HEK293 (cell line): Measurements from ENCODE around the gene NAT10.
"Not testable (repeated sequence)": the region's sequence is repeated elsewhere in the genome, so short reads cannot be mapped to it uniquely, and the experiment has no call there.

Experiments
- CTCF ChIA-PET: fragments of 350-600 bp; formaldehyde crosslinking; extraction: SDS; loops from one replicate; lab custom pipeline; 2021; ENCODE audit warnings: antibody characterized with exemption; lab: Yijun Ruan, JAX
- POLR2A ChIA-PET: fragments of 300-600 bp; formaldehyde crosslinking; extraction: SDS; loops from one replicate; lab custom pipeline; 2020; ENCODE audit warnings: antibody characterized with exemption, inconsistent platforms; lab: Yijun Ruan, JAX
- H3K27ac ChIP-seq: fragments of 200-500 bp; sonication (Bioruptor generic); 2 replicates; pipeline ENCODE4 v1.5.1; 2014; ENCODE audit warnings: low read depth, low read length, control low read depth, inconsistent platforms; ENCODE audit errors: extremely low read depth
- H3K36me3 ChIP-seq, 2 experiments: fragments of 200-500 bp in 1 of 2; sonication (Bioruptor generic) in 1 of 2; 1 replicate in 1 of 2; 2 replicates in 1 of 2; pipeline ENCODE4 v1.5.1; 2014 to 2017; ENCODE audit warnings: inconsistent platforms in 2 of 2, low read length in 2 of 2; ENCODE audit not compliant: control insufficient read depth in 2 of 2, insufficient read depth in 1 of 2
- H3K4me1 ChIP-seq: fragments of 200-500 bp; sonication (Bioruptor generic); 2 replicates; pipeline ENCODE4 v1.5.1; 2014; ENCODE audit warnings: mild to moderate bottlenecking, low read length, inconsistent platforms; ENCODE audit not compliant: control insufficient read depth, insufficient read depth
- H3K4me3 ChIP-seq: 2 replicates; pipeline ENCODE4 v1.5.1; 2011; ENCODE audit warnings: low read depth, mild to moderate bottlenecking, control low read depth, low read length, moderate library complexity
- H3K9me3 ChIP-seq: fragments of 200-500 bp; sonication (Bioruptor generic); 2 replicates; pipeline ENCODE4 v1.5.1; 2014; ENCODE audit warnings: low read depth, low read length, inconsistent platforms; ENCODE audit not compliant: control insufficient read depth, insufficient read depth
- ATF2 ChIP-seq: fragments of 450-650 bp; formaldehyde crosslinking; IDR thresholded peaks from 2 replicates; pipeline ENCODE4 v1.5.1; 2016; ENCODE audit warnings: missing biosample characterization, missing genetic modification characterization, low read depth
- EGR2 ChIP-seq: fragments of 450-650 bp; formaldehyde crosslinking; IDR thresholded peaks from 2 replicates; pipeline ENCODE4 v1.5.1; 2016; ENCODE audit warnings: low read depth, missing biosample characterization, missing genetic modification characterization
- GLI2 ChIP-seq: fragments of 450-650 bp; formaldehyde crosslinking; IDR thresholded peaks from 2 replicates; pipeline ENCODE4; 2017; ENCODE audit warnings: missing biosample characterization, missing genetic modification characterization, low read depth, borderline replicate concordance
- HOXC10 ChIP-seq: sonication (generic); formaldehyde crosslinking; IDR thresholded peaks from 2 replicates; pipeline ENCODE4 v1.8.1; 2023; ENCODE audit warnings: mild to moderate bottlenecking, missing genetic modification reagents
- REPIN1 ChIP-seq: fragments of 450-650 bp; formaldehyde crosslinking; IDR thresholded peaks from 2 replicates; pipeline ENCODE4 v1.5.1; 2017; ENCODE audit warnings: missing biosample characterization, missing genetic modification characterization, low read depth
- ZBTB7A ChIP-seq: fragments of 450-650 bp; formaldehyde crosslinking; IDR thresholded peaks from 2 replicates; pipeline ENCODE4 v1.5.1; 2016; ENCODE audit warnings: low read depth, missing biosample characterization, missing genetic modification characterization
- ZFHX2 ChIP-seq: fragments of 450-650 bp; formaldehyde crosslinking; conservative IDR thresholded peaks from 2 replicates; pipeline ENCODE4 v1.5.1; 2016; ENCODE audit warnings: missing biosample characterization, missing genetic modification characterization
- ZNF23 ChIP-seq: fragments of 450-650 bp; formaldehyde crosslinking; IDR thresholded peaks from 2 replicates; pipeline ENCODE4 v1.5.1; 2016; ENCODE audit warnings: missing biosample characterization, missing genetic modification characterization, borderline replicate concordance
- ZNF488 ChIP-seq: fragments of 450-650 bp; formaldehyde crosslinking; IDR thresholded peaks from 2 replicates; pipeline ENCODE4 v1.5.1; 2016; ENCODE audit warnings: missing biosample characterization, missing genetic modification characterization
- ZNF529 ChIP-seq: fragments of 450-650 bp; formaldehyde crosslinking; IDR thresholded peaks from 2 replicates; pipeline ENCODE4 v1.5.1; 2017; ENCODE audit warnings: missing genetic modification characterization, missing biosample characterization; ENCODE audit not compliant: insufficient replicate concordance
- TF ChIP-seq, protein P1 (sequence below): fragments of 450-650 bp; formaldehyde crosslinking; IDR thresholded peaks from 2 replicates; pipeline ENCODE4 v1.5.1; 2016; ENCODE audit warnings: missing biosample characterization, missing genetic modification characterization
- TF ChIP-seq, protein P2 (sequence below): fragments of 450-650 bp; formaldehyde crosslinking; IDR thresholded peaks from 2 replicates; pipeline ENCODE4 v1.5.1; 2016; ENCODE audit warnings: missing biosample characterization, missing genetic modification characterization

Gene NAT10

GRCh38 chr11:34179026-34179675 lies 73.7 kb downstream of the NAT10 start:
- ChIA-PET POLR2A (interaction anchor here (2.3 kb wide), 1 partner anchor 179 kb away, joined by 8 read pairs; the partner anchor contains the start of gene ABTB2), CTCF (interaction anchor here (0.6 to 1.8 kb wide), 4 partner anchors 26 to 314 kb away, joined by 3 to 8 read pairs (median 4); partner anchors contain the start of gene ABTB2)
- TF ChIP-seq, protein P1, sequence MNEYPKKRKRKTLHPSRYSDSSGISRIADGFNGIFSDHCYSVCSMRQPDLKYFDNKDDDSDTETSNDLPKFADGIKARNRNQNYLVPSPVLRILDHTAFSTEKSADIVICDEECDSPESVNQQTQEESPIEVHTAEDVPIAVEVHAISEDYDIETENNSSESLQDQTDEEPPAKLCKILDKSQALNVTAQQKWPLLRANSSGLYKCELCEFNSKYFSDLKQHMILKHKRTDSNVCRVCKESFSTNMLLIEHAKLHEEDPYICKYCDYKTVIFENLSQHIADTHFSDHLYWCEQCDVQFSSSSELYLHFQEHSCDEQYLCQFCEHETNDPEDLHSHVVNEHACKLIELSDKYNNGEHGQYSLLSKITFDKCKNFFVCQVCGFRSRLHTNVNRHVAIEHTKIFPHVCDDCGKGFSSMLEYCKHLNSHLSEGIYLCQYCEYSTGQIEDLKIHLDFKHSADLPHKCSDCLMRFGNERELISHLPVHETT = no peak
- TF ChIP-seq ATF2 = peak; percentile 74
- Histone ChIP-seq H3K4me1 (no peaks in the 10 kb centered on the region), H3K4me3 (no peak overlapping the region), H3K27ac (no peak overlapping the region), H3K36me3 (no peaks in the 10 kb centered on the region), H3K9me3 (no peaks in the 10 kb centered on the region)

DNA sequence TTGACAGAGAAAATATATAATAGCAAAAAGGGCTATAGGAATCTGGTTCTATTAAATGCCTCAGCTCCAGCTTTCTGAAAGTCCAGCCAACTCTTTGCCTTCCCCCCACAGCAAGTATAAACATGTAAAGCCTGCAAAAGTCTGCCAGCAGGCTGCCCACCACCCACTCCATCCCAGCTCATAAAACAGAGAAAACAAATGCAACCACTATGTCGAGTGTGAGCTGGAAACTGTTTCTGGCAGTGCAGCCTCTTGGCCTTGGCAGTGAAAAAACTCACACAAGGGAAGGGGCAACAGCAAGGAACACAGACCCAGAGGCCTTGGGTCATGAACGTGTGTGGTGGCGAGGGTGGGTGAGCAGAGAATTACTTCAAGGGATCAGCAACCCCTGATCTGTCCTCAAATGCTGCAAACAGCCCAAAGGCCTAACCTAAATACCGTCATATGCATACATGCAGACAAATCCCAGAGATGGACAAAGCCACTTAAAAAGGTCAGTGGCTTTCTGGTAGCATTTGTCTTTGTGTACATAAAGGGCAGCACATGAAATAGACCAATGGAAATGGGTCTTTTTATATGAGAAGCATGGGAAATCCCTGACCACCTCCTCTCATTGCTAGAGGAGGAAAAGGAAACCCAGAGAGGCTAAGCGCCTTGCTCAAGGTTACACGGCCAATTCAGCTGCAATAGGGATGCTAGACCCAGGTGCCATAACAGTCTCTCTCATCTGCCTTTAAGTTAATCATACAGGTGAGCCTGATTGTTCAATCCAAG lies 74.8 kb downstream of the NAT10 start:
- H3K4me3 ChIP-seq = no peak overlapping the region
- no peaks in the 10 kb centered on the region for H3K36me3 ChIP-seq
- H3K27ac ChIP-seq = no peak overlapping the region
- no peaks in the 10 kb centered on the region for H3K4me1 ChIP-seq
- ChIA-PET CTCF (interaction anchor here (0.6 to 1.8 kb wide), 4 partner anchors 138 to 357 kb away, joined by 3 to 8 read pairs (median 3); no protein-coding TSS in a partner anchor), POLR2A (interaction anchor here (1.2 kb wide), 1 partner anchor 177 kb away, joined by 4 read pairs; the partner anchor contains the start of gene ABTB2)
- TF ChIP-seq EGR2 (tag by site-specific recombination) = peak; percentile 54; the same call in 1 of the 2 replicates
- peak; percentile 65; the same call in 1 of the 2 replicates for TF ChIP-seq ZFHX2 (tag by site-specific recombination)
- TF ChIP-seq HOXC10 = no peak
- H3K9me3 ChIP-seq = no peaks in the 10 kb centered on the region

- H3K9me3 ChIP-seq, H3K27ac ChIP-seq, H3K4me1 ChIP-seq, H3K36me3 ChIP-seq, H3K4me3 ChIP-seq: not testable (repeated sequence)
- CTCF ChIA-PET = interaction anchor here (0.6 kb wide), 1 partner anchor 137 kb away, joined by 3 read pairs; no protein-coding TSS in a partner anchor
- POLR2A ChIA-PET = interaction anchor here (1.2 kb wide), 1 partner anchor 177 kb away, joined by 4 read pairs; the partner anchor contains the start of gene ABTB2
Measured at GRCh38 chr11:34180814-34181165, 75.4 kb downstream of the NAT10 start.

- TF ChIP-seq ATF2 = no peak
- no peak for TF ChIP-seq ZBTB7A
- TF ChIP-seq GLI2 (tag by site-specific recombination) = no peak
- TF ChIP-seq, protein P1 = no peak
- TF ChIP-seq ZNF23 (tag by site-specific recombination) = no peak
- no peak for TF ChIP-seq REPIN1 (tag by site-specific recombination)
- TF ChIP-seq ZNF529 (tag by site-specific recombination) = no peak
- TF ChIP-seq ZNF488 (tag by site-specific recombination) = no peak
- TF ChIP-seq, protein P2, sequence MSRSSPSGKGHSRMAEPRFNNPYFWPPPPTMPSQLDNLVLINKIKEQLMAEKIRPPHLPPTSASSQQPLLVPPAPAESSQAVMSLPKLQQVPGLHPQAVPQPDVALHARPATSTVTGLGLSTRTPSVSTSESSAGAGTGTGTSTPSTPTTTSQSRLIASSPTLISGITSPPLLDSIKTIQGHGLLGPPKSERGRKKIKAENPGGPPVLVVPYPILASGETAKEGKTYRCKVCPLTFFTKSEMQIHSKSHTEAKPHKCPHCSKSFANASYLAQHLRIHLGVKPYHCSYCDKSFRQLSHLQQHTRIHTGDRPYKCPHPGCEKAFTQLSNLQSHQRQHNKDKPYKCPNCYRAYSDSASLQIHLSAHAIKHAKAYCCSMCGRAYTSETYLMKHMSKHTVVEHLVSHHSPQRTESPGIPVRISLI (tag by site-specific recombination) = no peak
- no peaks in the 10 kb centered on the region for H3K4me1 ChIP-seq
- H3K4me3 ChIP-seq = no peak overlapping the region
- ChIA-PET POLR2A (interaction anchor here (1.2 kb wide), 1 partner anchor 176 kb away, joined by 4 read pairs; the partner anchor contains the start of gene ABTB2), CTCF (interaction anchor here (0.6 to 0.7 kb wide), 2 partner anchors 137 to 334 kb away, joined by 3 read pairs; no protein-coding TSS in a partner anchor)
- no peak overlapping the region for H3K27ac ChIP-seq
- H3K36me3 ChIP-seq = no peaks in the 10 kb centered on the region
- H3K9me3 ChIP-seq = no peaks in the 10 kb centered on the region
Measured at GRCh38 chr11:34181251-34181650, 75.8 kb downstream of the NAT10 start.
